A549 (cell line): ENCODE measurements around the gene NKAIN4. TPM values are rescaled to one million over a fixed set of nuclear protein-coding genes. Genes with fewer than 3 reads are reported as not detected.

Source experiments
- BHLHE40 ChIP-seq: IDR thresholded peaks from 2 replicates; pipeline ENCODE4 v1.6.1; 2012; ENCODE audit warnings: low read depth, low read length, inconsistent platforms
- CBX2 ChIP-seq: fragments of 200-600 bp; sonication (generic); IDR thresholded peaks from 2 replicates; pipeline ENCODE4 v1.6.1; 2016; ENCODE audit warnings: low read depth, mild to moderate bottlenecking, borderline replicate concordance
- CBX8 ChIP-seq: fragments of 200-600 bp; sonication (generic); IDR thresholded peaks from 2 replicates; pipeline ENCODE4 v1.6.1; 2016
- CEBPB ChIP-seq, 2 experiments: fragments of >200 bp in 1 of 2; sonication (Bioruptor Twin) in 1 of 2; formaldehyde crosslinking in 1 of 2; IDR thresholded peaks; 2 replicates each; pipeline ENCODE4 v1.6.1; 2012 to 2016
- CHD2 ChIP-seq: fragments of 150-350 bp; IDR thresholded peaks from 2 replicates; pipeline ENCODE4 v1.6.1; 2014; ENCODE audit warnings: low read length; ENCODE audit not compliant: partially characterized antibody
- CHD4 ChIP-seq: fragments of 200-600 bp; sonication (generic); IDR thresholded peaks from 2 replicates; pipeline ENCODE4 v1.6.1; 2016; ENCODE audit warnings: antibody characterized with exemption, mild to moderate bottlenecking, borderline replicate concordance
- EHF ChIP-seq: fragments of 250-450 bp; sonication (Bioruptor Pico); IDR thresholded peaks from 2 replicates; pipeline ENCODE4 v1.5.0; 2020; ENCODE audit warnings: mild to moderate bottlenecking
- EHMT2 ChIP-seq: fragments of 200-600 bp; sonication (generic); IDR thresholded peaks from 2 replicates; pipeline ENCODE4 v1.6.1; 2016; ENCODE audit warnings: antibody characterized with exemption, low read depth, mild to moderate bottlenecking, moderate library complexity
- EP300 ChIP-seq, 2 experiments: fragments of >200 bp; sonication (Bioruptor Twin); formaldehyde crosslinking; IDR thresholded peaks; 2 replicates in 1 of 2; 3 replicates in 1 of 2; pipeline ENCODE4 v1.6.1; 2016 to 2017
- ESRRA ChIP-seq: fragments of 150-350 bp; IDR thresholded peaks from 2 replicates; pipeline ENCODE4 v1.6.1; 2014; ENCODE audit warnings: mild to moderate bottlenecking, low read length, borderline replicate concordance
- GATA3 ChIP-seq: IDR thresholded peaks from 2 replicates; pipeline ENCODE4 v1.6.1; 2012; ENCODE audit warnings: borderline replicate concordance
- HDAC2 ChIP-seq: fragments of 200-600 bp; sonication (generic); IDR thresholded peaks from 2 replicates; pipeline ENCODE4 v1.6.1; 2016
- HEYL ChIP-seq: fragments of 250-450 bp; sonication (Bioruptor Pico); IDR thresholded peaks from 2 replicates; pipeline ENCODE4 v1.8.0; 2021; ENCODE audit warnings: mild to moderate bottlenecking, moderate library complexity
- HOXA7 ChIP-seq: fragments of 250-450 bp; sonication (Bioruptor Pico); IDR thresholded peaks from 2 replicates; pipeline ENCODE4 v1.5.0; 2020; ENCODE audit warnings: mild to moderate bottlenecking, moderate library complexity
- HOXB13 ChIP-seq: fragments of 250-450 bp; sonication (Bioruptor Pico); IDR thresholded peaks from 2 replicates; pipeline ENCODE4 v1.5.0; 2020; ENCODE audit warnings: low read depth, mild to moderate bottlenecking, moderate library complexity
- HOXB5 ChIP-seq: fragments of 250-450 bp; sonication (Bioruptor Pico); IDR thresholded peaks from 2 replicates; pipeline ENCODE4 v1.5.0; 2020; ENCODE audit warnings: mild to moderate bottlenecking, moderate library complexity
- JUNB ChIP-seq: fragments of >200 bp; sonication (Bioruptor Twin); formaldehyde crosslinking; IDR thresholded peaks from 2 replicates; pipeline ENCODE4 v1.6.1; 2016
- MAFK ChIP-seq: fragments of 450-650 bp; IDR thresholded peaks from 2 replicates; pipeline ENCODE4 v1.6.1; 2014; ENCODE audit not compliant: partially characterized antibody
- NFE2L2 ChIP-seq: fragments of 150-350 bp; conservative IDR thresholded peaks from 2 replicates; pipeline ENCODE4 v1.6.1; 2014; ENCODE audit warnings: low read length
- NR3C1 ChIP-seq: fragments of >200 bp; sonication (Bioruptor Twin); formaldehyde crosslinking; IDR thresholded peaks from 3 replicates; pipeline ENCODE4 v1.6.1; 2017
- PHF8 ChIP-seq: fragments of 200-600 bp; sonication (generic); IDR thresholded peaks from 2 replicates; pipeline ENCODE4 v1.6.1; 2016; ENCODE audit warnings: low read depth, mild to moderate bottlenecking, antibody characterized with exemption, moderate library complexity, borderline replicate concordance
- POLR2A ChIP-seq: IDR thresholded peaks from 2 replicates; pipeline ENCODE4 v1.6.1; 2012; ENCODE audit warnings: mild to moderate bottlenecking, low read length
- POLR2AphosphoS2 ChIP-seq: conservative IDR thresholded peaks from 2 replicates; pipeline ENCODE4 v1.6.1; 2012; ENCODE audit warnings: low read length, improper control_type of control experiment, inconsistent platforms
- RARB ChIP-seq: fragments of 250-450 bp; sonication (Bioruptor Pico); IDR thresholded peaks from 2 replicates; pipeline ENCODE4 v1.8.0; 2021; ENCODE audit warnings: mild to moderate bottlenecking, moderate library complexity
- RNF2 ChIP-seq: fragments of 200-600 bp; sonication (generic); IDR thresholded peaks from 2 replicates; pipeline ENCODE4 v1.6.1; 2016; ENCODE audit warnings: low read depth, mild to moderate bottlenecking, antibody characterized with exemption, moderate library complexity, borderline replicate concordance
- SMC3 ChIP-seq: fragments of >200 bp; sonication (Bioruptor Twin); formaldehyde crosslinking; IDR thresholded peaks from 3 replicates; pipeline ENCODE4 v1.6.1; 2018; ENCODE audit warnings: inconsistent platforms
- TFCP2L1 ChIP-seq: fragments of 250-450 bp; sonication (Bioruptor Pico); IDR thresholded peaks from 2 replicates; pipeline ENCODE4 v1.5.0; 2021; ENCODE audit warnings: mild to moderate bottlenecking
- TP53 ChIP-seq: fragments of 250-450 bp; sonication (Bioruptor Pico); IDR thresholded peaks from 2 replicates; pipeline ENCODE4 v1.5.0; 2021; ENCODE audit warnings: mild to moderate bottlenecking, moderate library complexity
- ZC3H11A ChIP-seq: fragments of 450-650 bp; IDR thresholded peaks from 2 replicates; pipeline ENCODE4 v1.6.1; 2014; ENCODE audit warnings: antibody characterized with exemption, mild to moderate bottlenecking
- ZFP36 ChIP-seq: fragments of 450-650 bp; IDR thresholded peaks from 2 replicates; pipeline ENCODE4 v1.6.1; 2014; ENCODE audit warnings: borderline replicate concordance; ENCODE audit not compliant: partially characterized antibody
- ZNF302 ChIP-seq: fragments of 250-450 bp; sonication (Bioruptor Pico); IDR thresholded peaks from 2 replicates; pipeline ENCODE4 v1.9.0; 2021; ENCODE audit warnings: inconsistent platforms, mild to moderate bottlenecking, moderate library complexity
- ZSCAN20 ChIP-seq: fragments of 250-450 bp; sonication (Bioruptor Pico); IDR thresholded peaks from 2 replicates; pipeline ENCODE4 v1.8.0; 2022; ENCODE audit warnings: mild to moderate bottlenecking, moderate library complexity
- polyA plus RNA-seq, 4 experiments: library from polyadenylated mRNA; depleted of rRNA in 3 of 4; stranded (reverse); fragments of >200 nt; fragmentation: RNase III in 1 of 4; extraction: RNeasy Plus Mini Kit Qiagen cat#74134 plus additional on column Dnase treatment in 1 of 4; gene quantifications; 2 replicates in 3 of 4; 3 replicates in 1 of 4; pipeline ENCODE4 v1.2.3, GENCODE V29; 2011 to 2017
- TF ChIP-seq, protein P1 (sequence below): fragments of 450-650 bp; IDR thresholded peaks from 2 replicates; pipeline ENCODE4 v1.6.1; 2014; ENCODE audit warnings: antibody characterized with exemption
- TF ChIP-seq, protein P2 (sequence below): fragments of 150-350 bp; IDR thresholded peaks from 2 replicates; pipeline ENCODE4 v1.6.1; 2014; ENCODE audit warnings: low read depth, mild to moderate bottlenecking, low read length
- TF ChIP-seq, protein P3 (sequence below): fragments of 250-450 bp; sonication (Bioruptor Pico); IDR thresholded peaks from 2 replicates; pipeline ENCODE4 v1.5.0; 2021; ENCODE audit warnings: mild to moderate bottlenecking, moderate library complexity, borderline replicate concordance
- TF ChIP-seq, protein P4 (sequence below): fragments of >200 bp; sonication (Bioruptor Twin); formaldehyde crosslinking; IDR thresholded peaks from 2 replicates; pipeline ENCODE4 v1.6.1; 2016
- TF ChIP-seq, protein P5 (sequence below): IDR thresholded peaks from 2 replicates; pipeline ENCODE4 v1.6.1; 2012
- TF ChIP-seq, protein P6 (sequence below): fragments of 250-450 bp; sonication (Bioruptor Pico); IDR thresholded peaks from 2 replicates; pipeline ENCODE4 v1.5.0; 2020; ENCODE audit warnings: low read depth, mild to moderate bottlenecking, moderate library complexity
- TF ChIP-seq, protein P7 (sequence below): fragments of >200 bp; sonication (Bioruptor Twin); formaldehyde crosslinking; IDR thresholded peaks from 3 replicates; pipeline ENCODE4 v1.6.1; 2016
- TF ChIP-seq, protein P8 (sequence below): IDR thresholded peaks from 2 replicates; pipeline ENCODE4 v1.6.1; 2012

NKAIN4 gene
- polyA plus RNA-seq, 2 of the 4 experiments (the other 2 are of a cell fraction), result 5.8 to 9.7 TPM

DNA sequence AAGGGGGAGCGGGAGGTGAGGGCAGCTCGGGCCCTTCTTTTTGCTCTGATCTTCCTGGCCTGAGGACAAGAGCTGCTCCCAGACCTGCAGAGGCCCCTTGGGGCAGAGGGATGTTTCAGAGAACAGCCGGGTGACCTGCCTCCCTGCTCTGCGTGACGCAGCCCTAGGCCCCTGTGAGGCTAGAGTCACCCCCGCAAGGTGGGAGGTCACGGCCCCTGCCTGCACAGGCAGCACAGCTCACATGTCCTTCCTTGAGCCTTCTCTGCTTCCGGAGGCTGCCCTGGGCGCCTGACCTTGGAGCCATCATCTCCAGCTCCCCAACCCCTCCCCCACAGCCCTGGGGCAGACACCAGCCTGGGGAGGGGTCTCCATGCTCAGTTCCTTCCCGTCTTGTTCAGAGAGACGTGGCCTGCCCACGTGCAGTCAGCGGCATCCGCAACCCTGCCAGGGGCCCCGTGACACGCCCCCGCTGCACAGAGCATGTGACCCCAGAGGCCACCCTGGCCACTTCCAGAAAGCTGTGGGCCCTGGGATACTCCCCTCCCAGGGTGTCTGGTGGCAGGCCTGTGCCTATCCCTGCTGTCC lies 18.8 kb downstream of the NKAIN4 start, which contains the start of gene BIRC7 (continued):
- TF ChIP-seq, protein P1, sequence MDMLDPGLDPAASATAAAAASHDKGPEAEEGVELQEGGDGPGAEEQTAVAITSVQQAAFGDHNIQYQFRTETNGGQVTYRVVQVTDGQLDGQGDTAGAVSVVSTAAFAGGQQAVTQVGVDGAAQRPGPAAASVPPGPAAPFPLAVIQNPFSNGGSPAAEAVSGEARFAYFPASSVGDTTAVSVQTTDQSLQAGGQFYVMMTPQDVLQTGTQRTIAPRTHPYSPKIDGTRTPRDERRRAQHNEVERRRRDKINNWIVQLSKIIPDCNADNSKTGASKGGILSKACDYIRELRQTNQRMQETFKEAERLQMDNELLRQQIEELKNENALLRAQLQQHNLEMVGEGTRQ, result peak; percentile 21; the same call in 1 of the 2 replicates
- TF ChIP-seq CHD2 (no peak), SMC3 (no peak), HDAC2 (no peak), CBX2 (no peak), CBX8 (no peak), RNF2 (no peak), NFE2L2 (no peak), NR3C1 (no peak), EHF (CRISPR knock-in tag) (no peak), PHF8 (no peak), POLR2A (no peak), HOXB5 (CRISPR knock-in tag) (no peak), ESRRA (no peak), MAFK (no peak), TFCP2L1 (CRISPR knock-in tag) (no peak), HOXA7 (CRISPR knock-in tag) (no peak), EP300 (IDR thresholded peaks at IDR 0.05) (peak; percentile 28 to 65; a peak in 2 of 5 replicates), BHLHE40 (no peak), CEBPB (IDR thresholded peaks at IDR 0.05) (no peak), CHD4 (no peak), ZNF302 (CRISPR knock-in tag) (no peak), EHMT2 (no peak), GATA3 (no peak), ZFP36 (no peak), RARB (CRISPR knock-in tag) (no peak), HEYL (CRISPR knock-in tag) (no peak), JUNB (no peak), TP53 (CRISPR knock-in tag) (no peak), ZSCAN20 (CRISPR knock-in tag) (no peak), HOXB13 (CRISPR knock-in tag) (no peak), POLR2AphosphoS2 (no peak), ZC3H11A (no peak)
- TF ChIP-seq, protein P2, sequence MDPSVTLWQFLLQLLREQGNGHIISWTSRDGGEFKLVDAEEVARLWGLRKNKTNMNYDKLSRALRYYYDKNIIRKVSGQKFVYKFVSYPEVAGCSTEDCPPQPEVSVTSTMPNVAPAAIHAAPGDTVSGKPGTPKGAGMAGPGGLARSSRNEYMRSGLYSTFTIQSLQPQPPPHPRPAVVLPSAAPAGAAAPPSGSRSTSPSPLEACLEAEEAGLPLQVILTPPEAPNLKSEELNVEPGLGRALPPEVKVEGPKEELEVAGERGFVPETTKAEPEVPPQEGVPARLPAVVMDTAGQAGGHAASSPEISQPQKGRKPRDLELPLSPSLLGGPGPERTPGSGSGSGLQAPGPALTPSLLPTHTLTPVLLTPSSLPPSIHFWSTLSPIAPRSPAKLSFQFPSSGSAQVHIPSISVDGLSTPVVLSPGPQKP, result no peak
- TF ChIP-seq, protein P3, sequence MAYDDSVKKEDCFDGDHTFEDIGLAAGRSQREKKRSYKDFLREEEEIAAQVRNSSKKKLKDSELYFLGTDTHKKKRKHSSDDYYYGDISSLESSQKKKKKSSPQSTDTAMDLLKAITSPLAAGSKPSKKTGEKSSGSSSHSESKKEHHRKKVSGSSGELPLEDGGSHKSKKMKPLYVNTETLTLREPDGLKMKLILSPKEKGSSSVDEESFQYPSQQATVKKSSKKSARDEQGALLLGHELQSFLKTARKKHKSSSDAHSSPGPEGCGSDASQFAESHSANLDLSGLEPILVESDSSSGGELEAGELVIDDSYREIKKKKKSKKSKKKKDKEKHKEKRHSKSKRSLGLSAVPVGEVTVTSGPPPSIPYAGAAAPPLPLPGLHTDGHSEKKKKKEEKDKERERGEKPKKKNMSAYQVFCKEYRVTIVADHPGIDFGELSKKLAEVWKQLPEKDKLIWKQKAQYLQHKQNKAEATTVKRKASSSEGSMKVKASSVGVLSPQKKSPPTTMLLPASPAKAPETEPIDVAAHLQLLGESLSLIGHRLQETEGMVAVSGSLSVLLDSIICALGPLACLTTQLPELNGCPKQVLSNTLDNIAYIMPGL (CRISPR knock-in tag), result no peak
- TF ChIP-seq, protein P4, sequence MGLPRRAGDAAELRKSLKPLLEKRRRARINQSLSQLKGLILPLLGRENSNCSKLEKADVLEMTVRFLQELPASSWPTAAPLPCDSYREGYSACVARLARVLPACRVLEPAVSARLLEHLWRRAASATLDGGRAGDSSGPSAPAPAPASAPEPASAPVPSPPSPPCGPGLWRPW, result no peak
- TF ChIP-seq, protein P5, sequence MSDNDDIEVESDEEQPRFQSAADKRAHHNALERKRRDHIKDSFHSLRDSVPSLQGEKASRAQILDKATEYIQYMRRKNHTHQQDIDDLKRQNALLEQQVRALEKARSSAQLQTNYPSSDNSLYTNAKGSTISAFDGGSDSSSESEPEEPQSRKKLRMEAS, result 0 out of 2 replicates have a peak, but pooled peaks have one; percentile 21
- TF ChIP-seq, protein P6, sequence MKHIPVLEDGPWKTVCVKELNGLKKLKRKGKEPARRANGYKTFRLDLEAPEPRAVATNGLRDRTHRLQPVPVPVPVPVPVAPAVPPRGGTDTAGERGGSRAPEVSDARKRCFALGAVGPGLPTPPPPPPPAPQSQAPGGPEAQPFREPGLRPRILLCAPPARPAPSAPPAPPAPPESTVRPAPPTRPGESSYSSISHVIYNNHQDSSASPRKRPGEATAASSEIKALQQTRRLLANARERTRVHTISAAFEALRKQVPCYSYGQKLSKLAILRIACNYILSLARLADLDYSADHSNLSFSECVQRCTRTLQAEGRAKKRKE (CRISPR knock-in tag), result no peak
- TF ChIP-seq, protein P7, sequence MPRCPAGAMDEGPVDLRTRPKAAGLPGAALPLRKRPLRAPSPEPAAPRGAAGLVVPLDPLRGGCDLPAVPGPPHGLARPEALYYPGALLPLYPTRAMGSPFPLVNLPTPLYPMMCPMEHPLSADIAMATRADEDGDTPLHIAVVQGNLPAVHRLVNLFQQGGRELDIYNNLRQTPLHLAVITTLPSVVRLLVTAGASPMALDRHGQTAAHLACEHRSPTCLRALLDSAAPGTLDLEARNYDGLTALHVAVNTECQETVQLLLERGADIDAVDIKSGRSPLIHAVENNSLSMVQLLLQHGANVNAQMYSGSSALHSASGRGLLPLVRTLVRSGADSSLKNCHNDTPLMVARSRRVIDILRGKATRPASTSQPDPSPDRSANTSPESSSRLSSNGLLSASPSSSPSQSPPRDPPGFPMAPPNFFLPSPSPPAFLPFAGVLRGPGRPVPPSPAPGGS, result no peak
- TF ChIP-seq, protein P8, sequence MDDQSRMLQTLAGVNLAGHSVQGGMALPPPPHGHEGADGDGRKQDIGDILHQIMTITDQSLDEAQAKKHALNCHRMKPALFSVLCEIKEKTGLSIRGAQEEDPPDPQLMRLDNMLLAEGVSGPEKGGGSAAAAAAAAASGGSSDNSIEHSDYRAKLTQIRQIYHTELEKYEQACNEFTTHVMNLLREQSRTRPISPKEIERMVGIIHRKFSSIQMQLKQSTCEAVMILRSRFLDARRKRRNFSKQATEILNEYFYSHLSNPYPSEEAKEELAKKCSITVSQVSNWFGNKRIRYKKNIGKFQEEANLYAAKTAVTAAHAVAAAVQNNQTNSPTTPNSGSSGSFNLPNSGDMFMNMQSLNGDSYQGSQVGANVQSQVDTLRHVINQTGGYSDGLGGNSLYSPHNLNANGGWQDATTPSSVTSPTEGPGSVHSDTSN, result no peak
